GM10847 (cell line): ENCODE measurements around the gene RAB9B.

ENCODE experiments used
- POLR2A ChIP-seq: IDR thresholded peaks from 2 replicates; pipeline ENCODE4 v1.6.1; 2011; ENCODE audit not compliant: insufficient read length; ENCODE audit errors: extremely low read depth

The RAB9B gene, protein sequence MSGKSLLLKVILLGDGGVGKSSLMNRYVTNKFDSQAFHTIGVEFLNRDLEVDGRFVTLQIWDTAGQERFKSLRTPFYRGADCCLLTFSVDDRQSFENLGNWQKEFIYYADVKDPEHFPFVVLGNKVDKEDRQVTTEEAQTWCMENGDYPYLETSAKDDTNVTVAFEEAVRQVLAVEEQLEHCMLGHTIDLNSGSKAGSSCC

DNA sequence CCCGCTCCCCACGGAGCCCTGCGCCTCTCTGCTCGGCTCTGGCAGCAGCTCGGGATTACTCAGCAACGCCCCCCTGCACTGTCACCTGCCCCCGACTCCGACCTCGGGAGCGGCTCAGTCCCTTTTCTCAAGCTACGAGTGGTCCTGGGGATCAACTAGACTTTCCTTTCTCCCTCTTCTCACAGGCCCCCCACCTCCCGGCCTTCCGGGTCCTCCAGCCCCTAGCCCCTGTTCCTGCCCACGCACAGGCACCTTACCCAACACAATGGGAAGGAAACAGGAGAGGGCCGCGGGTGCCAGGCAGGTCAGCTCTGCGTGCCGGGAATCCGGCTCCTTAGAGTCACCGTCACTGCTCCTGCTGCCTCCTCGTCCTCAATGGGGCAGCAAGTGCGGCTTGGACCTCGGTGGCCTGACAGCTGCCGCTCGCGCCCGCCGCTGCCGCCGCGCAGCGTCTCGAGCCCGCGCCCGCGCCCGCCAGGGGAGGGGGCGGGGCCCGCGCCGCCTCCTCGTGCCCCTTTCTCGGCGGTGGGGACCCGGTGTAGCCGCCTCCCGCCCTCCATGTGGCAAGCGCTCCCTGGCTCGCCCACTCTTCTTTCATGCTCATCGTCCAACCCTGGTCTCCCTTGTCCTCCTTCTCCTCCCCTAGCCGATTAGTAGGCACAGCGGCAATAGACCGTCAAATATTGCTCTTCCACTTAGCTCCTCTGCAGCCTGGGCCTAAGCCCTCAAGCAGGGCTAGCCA is at the start of gene RAB9B:
Gene RAB9B, minus strand, starts transcription at position 455 of the 742 bp plus-strand sequence. CDS start 6,473 bp downstream, outside the sequence.
- no peak for TF ChIP-seq POLR2A

DNA sequence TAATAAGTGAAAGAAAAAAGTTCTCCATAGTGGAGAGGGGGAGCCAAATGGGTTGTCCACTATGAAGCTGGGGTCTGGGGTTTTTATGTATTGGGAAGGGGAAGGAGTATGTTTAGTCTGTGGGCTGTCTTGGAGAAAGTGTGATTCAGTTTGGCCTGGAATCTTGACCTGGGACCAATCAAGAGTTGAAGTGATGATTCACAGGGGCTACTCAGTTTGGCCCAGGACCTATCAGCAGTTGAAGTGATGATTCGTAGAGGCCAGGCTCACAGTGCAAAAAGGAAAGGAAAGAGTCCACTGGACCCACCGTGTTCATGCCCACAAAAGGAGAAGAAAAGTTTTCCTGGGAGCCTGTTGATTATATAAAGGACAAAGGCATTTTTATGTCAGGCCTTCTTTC is 47.3 kb upstream of the RAB9B start:
- no peak for TF ChIP-seq POLR2A

DNA sequence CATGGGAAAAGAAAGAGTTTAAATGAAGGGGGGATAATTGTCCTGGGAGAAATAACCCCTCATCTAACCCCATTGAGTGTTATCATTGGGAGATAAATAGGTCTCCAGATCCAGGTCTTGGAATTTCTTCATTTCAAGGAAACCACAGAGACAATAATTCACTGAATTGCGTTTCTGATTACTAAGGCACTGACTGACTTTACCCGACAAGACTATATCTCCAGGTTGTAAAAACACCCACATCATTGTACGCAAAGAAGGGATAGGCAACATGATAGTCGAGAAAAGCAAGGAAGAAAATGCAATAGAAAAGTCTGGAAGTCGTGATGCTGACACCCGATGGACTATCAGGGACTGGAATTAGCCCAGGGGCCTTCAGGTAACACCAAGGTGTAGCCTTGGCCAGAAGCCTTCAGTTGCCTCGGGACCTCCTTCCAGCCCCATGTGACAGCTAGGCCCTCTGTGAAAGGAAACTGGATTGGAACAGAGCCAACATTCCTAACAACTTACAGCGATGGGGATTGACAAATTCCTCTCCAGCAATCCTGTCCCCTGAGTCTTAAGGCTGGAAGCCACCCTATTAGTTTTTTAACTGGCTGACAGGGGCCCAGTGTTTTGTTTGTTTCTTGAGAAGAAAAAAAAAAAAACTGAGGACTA is 46.5 kb upstream of the RAB9B start:
- TF ChIP-seq POLR2A: no peak

DNA sequence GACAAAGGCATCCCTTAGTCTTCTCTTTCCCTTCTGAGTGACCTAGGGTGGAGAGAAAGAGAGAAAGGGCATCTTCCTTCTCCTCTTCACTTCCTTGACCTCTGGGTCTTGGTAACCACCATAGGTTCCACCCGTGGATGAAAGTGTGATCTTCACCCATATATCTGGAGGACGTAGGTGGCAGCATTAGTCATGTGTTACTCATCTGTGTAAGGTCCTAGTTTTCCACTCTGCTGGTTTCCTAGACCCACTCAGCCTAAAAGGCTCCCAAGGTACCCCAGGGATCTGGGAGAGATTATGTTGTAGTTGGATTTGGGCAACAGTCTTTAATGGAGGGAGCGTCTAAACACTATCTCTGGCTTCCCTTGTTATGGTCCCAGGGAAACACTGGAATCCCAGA is 45.5 kb upstream of the RAB9B start:
- TF ChIP-seq POLR2A: no peak

DNA sequence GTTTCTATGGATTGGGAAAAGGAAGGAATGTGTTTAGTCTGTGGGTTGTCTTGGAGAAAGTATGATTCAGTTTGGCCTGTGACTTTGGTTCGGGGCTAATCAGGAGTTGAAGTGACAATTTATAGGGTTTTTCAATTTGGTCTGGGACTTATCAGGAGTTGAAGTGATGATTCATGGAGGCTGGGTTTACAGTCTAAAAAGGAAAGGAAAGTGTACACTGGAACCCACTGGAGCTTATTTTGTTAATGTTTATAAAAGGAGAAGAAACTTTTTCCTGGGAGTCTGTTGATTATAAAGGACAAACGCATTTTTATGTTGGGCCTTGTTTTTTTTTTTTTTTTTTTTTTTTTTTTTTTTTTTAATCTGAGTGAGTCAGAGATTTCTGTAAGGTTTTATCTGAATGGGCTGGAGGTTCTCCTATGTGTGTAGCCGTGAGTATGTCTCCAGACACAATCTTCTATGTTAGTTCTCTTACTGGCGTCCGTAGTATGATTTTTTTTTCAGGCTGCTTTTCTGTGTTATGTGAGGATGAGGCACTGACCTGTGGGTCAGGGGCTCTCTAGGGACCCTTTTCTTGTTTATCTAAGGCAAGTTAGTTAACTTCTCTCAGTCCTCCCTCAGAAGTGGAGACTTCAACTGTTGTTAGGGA is 33.0 kb upstream of the RAB9B start:
- no peak for TF ChIP-seq POLR2A

DNA sequence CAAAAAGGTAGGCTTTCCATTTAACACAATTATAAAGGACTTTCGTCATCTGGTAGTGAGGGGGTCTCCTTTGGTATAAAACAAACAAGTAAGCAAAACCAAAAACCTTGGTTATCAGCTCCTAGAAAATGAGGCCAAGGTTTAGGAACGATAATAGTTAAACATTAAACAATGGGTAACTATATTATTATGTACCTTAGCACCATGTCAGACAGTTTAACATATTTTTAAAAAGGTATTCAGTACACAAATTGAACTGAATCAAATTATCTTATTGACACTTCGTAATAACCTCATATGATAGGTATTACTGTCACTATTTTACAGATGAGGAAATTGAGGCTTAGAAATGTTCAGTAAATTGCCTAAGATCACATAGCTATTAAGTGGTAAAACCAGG is 32.1 kb upstream of the RAB9B start:
- TF ChIP-seq POLR2A: no peak

DNA sequence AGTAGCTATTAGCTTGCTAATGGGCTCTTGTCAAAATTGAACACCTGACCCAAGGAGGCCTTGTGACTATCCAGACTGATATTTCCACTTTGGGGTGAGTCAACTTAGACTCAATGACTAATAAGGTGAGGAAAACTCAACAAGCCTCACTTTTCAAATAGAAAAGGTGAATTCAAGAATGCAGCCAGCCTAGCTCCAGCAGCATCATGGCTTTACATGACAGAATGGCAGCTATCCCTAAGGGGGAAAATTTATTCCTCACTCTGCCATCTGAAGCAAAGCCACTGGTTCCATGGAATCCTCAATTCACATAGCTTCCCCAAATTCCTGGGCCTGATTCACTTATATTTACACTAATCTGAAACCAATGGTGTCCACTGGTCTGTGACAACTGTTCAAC is 29.1 kb upstream of the RAB9B start:
- TF ChIP-seq POLR2A: no peak

DNA sequence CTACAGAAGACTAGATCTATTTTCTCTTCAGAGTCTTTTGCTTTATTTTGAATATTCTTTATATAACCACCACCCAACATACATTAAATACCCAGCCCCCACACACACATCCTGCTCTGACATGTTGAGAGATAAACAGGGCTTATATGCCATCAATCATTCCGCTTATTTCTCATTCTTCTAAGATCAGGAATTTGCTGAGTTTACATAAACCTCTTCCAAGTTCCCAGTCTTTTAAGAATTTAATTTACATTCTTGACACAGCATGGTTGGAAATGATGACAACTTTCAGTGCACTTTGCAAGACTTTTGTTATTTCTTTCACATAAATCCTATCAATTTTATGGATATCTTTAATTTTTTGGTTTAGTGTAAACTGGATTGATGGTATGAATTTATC is 17.5 kb upstream of the RAB9B start:
- no peak for TF ChIP-seq POLR2A

DNA sequence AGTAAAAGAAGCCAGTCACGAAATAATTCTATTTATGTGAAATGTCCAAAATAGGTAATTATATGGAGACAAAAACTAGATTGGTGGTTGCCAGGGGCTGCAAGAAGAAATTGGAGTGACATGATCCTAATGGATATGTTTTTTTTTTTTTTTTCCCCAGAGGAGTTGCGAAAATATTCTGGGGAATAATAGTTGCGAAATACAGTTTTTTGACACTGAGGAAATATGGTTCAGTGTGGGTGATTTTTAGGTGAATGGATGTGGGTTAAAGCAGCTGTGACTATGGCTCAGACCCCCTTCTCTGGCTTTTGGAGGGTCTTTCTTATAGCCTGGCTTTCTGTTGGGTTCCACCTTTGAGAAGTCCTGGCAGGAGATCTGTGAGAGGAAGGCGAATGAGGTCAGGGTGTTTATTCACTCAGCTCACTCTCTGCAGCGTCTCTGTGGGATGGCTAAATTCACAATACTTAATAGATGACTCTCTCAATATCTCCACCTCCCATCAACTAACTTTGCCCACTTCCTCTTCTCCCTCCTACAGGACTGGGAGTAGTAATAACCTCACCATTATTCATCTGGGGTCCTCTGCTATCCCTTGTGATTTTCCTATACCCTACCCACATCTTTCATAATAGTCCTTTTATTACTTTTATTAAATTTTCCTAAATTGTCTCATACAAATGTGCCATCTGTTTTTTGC is 15.3 kb upstream of the RAB9B start:
- TF ChIP-seq POLR2A: no peak

DNA sequence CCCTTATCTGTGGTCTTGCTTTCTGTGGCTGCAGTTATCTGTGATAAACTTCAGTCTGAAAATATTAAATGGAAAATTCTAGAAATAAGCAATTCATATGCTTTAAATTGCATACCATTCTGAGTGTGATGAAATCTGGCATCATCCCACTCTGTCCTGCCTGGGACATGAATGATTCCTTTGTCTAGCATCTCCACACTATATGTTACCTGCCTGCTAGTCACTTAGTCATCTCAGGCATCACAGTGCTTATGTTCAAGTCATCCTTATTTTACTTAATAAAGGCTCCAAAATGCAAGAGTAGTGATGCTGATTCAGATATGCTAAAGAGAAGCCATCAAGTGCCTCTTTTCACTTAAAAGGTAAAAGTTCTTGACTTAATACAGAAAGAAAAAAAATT is 14.3 kb upstream of the RAB9B start:
- no peak for TF ChIP-seq POLR2A

DNA sequence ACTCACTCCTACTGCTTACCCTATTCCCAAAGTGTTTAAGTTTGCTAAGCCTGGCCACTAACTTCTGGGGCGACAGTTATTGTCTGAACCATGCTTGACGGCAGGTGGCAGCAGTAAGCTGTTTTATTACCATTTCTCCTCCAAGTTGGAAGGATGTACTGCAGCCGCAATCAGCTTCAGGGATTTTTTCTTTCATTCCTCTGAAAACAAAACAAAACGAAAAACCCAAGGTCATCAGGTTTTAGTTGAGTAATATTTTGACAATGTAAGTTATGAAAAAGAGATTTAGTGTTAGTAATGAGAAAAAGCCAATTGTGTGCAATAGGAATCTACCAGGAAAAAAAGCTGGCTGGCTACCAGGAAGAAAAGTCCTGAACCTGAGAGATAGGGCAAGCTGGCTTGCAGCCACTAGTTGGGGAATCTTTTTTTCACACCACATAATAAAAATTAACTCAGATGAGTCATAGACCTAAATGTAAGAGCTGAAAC is 13.2 kb upstream of the RAB9B start:
- TF ChIP-seq POLR2A: no peak

DNA sequence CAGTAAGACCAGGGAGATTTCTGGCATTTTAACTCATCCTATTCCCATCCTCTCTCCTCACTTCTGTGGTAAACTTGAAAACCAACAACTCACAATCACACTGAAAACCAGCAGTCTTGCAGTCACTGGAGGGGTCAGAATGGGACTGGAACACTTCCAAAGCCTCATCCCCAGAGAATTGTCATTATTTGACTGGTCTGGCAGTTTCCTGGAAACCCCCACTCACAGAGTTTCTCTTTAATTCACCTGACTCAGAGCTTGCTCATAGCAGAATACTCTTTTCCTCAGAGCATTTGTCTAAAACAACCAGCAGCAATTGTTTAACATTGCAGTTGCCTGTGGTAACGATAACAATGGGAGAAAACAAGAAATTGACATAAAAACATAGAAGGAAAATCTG is 7.3 kb upstream of the RAB9B start:
- TF ChIP-seq POLR2A: no peak

DNA sequence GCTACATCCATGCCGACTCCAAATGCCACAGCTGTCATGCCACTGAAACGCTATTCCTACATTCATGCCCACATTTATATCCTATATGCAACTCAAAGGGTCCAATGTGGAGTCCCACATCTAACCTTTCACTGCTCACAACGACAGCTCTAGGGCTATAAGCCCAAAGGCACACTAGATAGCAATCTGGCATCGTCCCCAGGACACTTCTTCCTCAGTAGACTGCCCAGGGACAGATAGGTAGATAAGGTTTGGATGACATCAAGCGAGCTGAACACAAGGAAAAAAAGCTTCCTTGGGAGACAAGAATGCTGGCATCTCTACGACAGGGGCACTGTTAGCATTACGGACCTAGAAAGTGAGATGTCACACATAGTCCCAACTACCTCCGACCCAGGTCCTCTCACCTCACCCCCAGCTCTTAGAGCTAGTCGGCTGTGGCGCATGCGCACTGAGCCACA is 685 bp downstream of the RAB9B start:
- no peak for TF ChIP-seq POLR2A

DNA sequence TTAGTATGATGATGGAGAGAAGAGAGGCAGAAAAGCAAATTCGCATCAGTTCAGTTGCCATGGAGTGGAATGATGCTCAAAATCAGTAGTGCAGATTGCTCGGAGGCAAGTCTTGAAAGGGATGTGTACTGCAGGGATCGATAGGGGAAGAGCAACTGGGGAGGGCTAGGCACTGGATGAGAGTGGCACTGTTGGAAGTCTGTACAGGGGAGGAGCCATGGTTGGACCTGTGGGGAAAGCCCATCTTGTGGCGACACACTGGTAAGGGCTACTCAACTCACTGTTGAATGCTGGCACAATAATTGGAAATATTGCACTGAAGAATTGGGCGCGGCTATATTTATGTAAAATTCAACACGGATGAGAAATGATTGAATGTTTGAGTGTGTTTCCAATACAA is 1.2 kb downstream of the RAB9B start:
- no peak for TF ChIP-seq POLR2A

DNA sequence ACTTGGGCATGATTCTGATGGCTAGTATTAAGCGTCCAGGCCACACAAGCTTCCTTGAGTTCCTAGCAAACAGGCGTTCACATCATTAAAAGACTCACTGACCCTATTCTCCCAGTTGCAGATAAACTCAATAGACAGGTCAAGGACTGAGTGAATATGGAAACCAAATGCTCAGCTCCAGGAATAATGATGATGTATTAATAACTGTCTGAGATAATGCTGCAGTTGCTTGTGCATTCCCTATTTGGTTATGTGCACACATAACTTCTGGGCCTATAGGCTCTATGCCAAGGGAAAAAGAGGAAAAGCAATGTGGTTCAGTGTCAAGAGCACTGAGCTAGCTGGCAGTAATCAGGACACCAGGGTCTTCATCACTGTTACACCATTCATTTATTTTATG is 3.5 kb downstream of the RAB9B start:
- no peak for TF ChIP-seq POLR2A
